ENCODE data around the gene ARRB1.

GRCh38 chr11:75320046-75320618 is 31.3 kb downstream of the ARRB1 start:
- TF ChIP-seq CTCF (IDR thresholded peaks at IDR 0.05 in 8 of 11, conservative IDR thresholded peaks at IDR 0.05 in 3 of 11) (no peak), POLR2A (IDR thresholded peaks at IDR 0.05) (no peak)

Measured in spleen (tissue), 7 donors.